Right cardiac atrium (tissue), 5 donors: ENCODE data around the gene THNSL1. TPM values are rescaled to one million over a fixed set of nuclear protein-coding genes. Genes with fewer than 3 reads are reported as not detected.

ENCODE experiments used
- ATAC-seq, 2 donors: fragments of 200-7000 bp; cut with Tn5 transposase; one replicate each; pipeline versions ENCODE4 v1.8.0 to v1.9.1; 2020; ENCODE audit warnings: moderate library complexity in 2 of 2, mild to moderate bottlenecking in 1 of 2
- DNase-seq, 3 donors: peaks; one replicate each; pipeline ENCODE4 v3.0.0-alpha.2; 2020
- H3K27ac ChIP-seq: one replicate; pipeline ENCODE4 v1.5.1; 2013; ENCODE audit warnings: mild to moderate bottlenecking, low read length, control low read depth, moderate library complexity
- H3K27me3 ChIP-seq: one replicate; pipeline ENCODE4 v1.6.1; 2013; ENCODE audit not compliant: control insufficient read depth, insufficient read depth
- H3K4me1 ChIP-seq: one replicate; pipeline ENCODE4 v1.6.1; 2013; ENCODE audit warnings: low read length; ENCODE audit not compliant: control insufficient read depth, insufficient read depth
- H3K4me3 ChIP-seq: one replicate; pipeline ENCODE4 v1.5.1; 2013; ENCODE audit warnings: low read length, control low read depth
- H3K9me3 ChIP-seq: one replicate; pipeline ENCODE4 v1.6.1; 2013; ENCODE audit warnings: low read length; ENCODE audit not compliant: control insufficient read depth
- WGBS: extraction: QIAGEN DNeasy Blood & Tissue Kit; methylation state at CpG from one replicate; pipeline ENCODE4 v1.1.7; 2013; 5-methylcytosine and 5-hydroxymethylcytosine counted together
- intact Hi-C, 4 donors: fragments of 100-400 bp; cut with DNase I; formaldehyde crosslinking; loops; one replicate each; pipeline versions ENCODE4 v1.11.0 to v1.14.0; 2022 to 2023
- polyA plus RNA-seq: library from polyadenylated mRNA; stranded (reverse); fragments of 200-250 nt; gene quantifications from one replicate; pipeline ENCODE4 v1.2.3, GENCODE V29; 2013
- total RNA-seq, 4 donors: library from RNA; stranded (reverse); fragmentation: NEBNext Ultra II Directional; extraction: Animal tissue kit (Norgen Biotek cat#: 25700); gene quantifications; one replicate each; pipeline ENCODE4 v1.2.1, GENCODE V29; 2021
- donor health status: healthy with polysubstance abuse.
- donor health status: DM: no; HTN: yes; CAD: no.
- donor health status: DM: no; HTN: no; CAD: no.
- donor health status: DM: no; HTN: yes; CAD: no; lungs with severe emphysema.
- donor health status: DM: yes; HTN: yes; CAD: no.

The THNSL1 gene
- total and polyA plus RNA-seq, 5 donors = 1.9 to 4.6 (median 3.3) TPM

DNA sequence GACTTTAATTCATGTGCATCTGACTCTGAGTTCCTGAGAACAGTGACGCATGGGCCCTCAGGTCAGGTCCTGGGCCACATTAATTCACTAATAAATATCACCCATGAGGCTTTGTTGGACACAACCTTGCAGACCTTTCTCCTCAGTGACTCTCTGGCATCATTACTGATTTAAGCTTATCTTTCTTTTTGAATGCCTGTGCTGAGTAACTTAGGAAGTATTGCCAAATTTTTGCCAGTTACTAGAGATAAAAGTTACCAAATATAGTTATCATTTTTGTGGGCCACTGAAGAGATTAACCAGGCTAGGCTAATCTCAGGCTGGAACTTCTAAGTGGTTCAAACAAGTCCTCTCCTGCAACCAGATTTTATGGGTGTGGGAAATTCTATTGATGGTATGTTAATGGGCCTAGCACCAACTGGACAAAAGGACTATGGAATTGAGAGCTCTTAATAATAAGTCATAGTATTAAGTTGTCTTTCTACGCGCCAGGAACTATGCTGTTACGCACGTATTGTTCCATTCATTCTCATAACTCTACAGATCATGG, 35.2 kb upstream of the THNSL1 start:
- Histone ChIP-seq H3K27ac (no peak overlapping the region), H3K4me1 (no peaks in the 10 kb centered on the region), H3K9me3 (no peaks in the 10 kb centered on the region), H3K27me3 (no peaks in the 10 kb centered on the region), H3K4me3 (no peak overlapping the region)
- intact Hi-C loops = loop anchor here in 2 of 4 donors (10.0 kb wide), 1 partner anchor 336 kb away; no protein-coding TSS in a partner anchor
- 75% methylated on average over 5 of the region's 5 CpGs for WGBS
- DNase-seq (no peak), ATAC-seq (peak; percentile 32 to 54)

DNA sequence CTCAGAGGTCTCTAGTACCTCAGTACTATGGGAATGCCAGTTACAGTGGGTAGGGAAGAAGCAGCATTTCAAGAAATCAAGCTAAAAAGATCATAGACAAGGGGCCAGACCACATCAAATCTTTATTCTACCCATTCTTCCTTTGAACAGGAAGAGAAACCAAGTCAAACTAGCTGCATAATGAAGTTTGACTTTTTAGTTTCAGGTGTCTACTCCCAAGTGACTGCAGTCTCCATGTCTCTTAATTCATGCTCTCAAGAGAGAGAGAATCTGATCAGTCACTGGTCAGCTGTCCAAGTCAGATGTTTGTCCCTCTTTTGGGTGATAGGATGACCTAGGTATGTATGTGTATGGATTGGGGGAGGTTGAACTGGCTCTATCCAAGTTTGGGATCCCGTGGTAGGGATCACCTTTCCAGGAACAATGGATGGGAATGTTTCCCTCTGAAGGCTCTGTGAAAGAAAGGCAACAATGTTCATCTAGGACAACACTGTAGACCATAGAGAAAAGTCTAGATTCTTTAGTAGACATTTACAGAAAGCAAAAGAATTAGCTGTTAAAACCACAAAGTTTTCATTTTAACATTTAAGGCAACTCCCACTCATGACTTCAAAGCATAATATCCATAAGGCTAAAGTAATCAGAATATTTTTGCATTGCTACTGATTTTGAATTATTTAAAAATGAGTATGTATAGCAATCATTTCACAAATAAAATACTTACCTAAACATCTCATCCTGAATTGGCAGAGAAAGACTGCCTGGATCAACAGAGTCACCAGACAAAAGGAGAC, 33.9 kb upstream of the THNSL1 start:
- Histone ChIP-seq H3K27me3 (no peaks in the 10 kb centered on the region), H3K9me3 (no peaks in the 10 kb centered on the region), H3K27ac (no peak overlapping the region), H3K4me3 (no peak overlapping the region), H3K4me1 (no peaks in the 10 kb centered on the region)
- intact Hi-C loops = loop anchor here in 2 of 4 donors (10.0 kb wide), 1 partner anchor 338 kb away; no protein-coding TSS in a partner anchor
- WGBS = 92% methylated on average over 1 of the region's 1 CpG
- ATAC-seq (no peak), DNase-seq (no peak)

DNA sequence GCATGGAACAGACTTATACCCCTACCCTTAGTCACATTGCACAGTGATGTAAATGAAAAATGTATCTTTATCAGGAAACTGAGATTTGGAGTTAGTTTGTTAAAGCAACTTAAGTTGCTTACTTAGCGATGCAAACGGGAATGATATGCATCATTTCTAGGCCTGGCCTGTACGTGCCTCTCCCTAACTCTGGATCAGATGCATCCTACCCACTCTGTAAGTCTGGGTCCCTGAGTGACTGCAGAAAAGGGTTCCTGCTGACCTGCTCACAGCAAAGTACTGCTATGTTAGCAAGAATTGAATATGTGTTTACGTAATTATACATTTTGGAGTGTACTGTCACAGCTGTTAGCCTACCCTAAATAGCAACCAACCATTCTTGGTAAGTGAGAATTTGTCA, 33.3 kb upstream of the THNSL1 start:
- DNase-seq = no peak
- ATAC-seq = no peak
- Histone ChIP-seq H3K27me3 (no peaks in the 10 kb centered on the region), H3K27ac (no peak overlapping the region), H3K4me1 (no peaks in the 10 kb centered on the region), H3K9me3 (no peaks in the 10 kb centered on the region), H3K4me3 (no peak overlapping the region)
- WGBS = 97% methylated on average over 4 of the region's 4 CpGs
- intact Hi-C loops = loop anchor here in 2 of 4 donors (10.0 kb wide), 1 partner anchor 338 kb away; no protein-coding TSS in a partner anchor

- intact Hi-C loops = loop anchor here in 2 of 4 donors (10.0 kb wide), 1 partner anchor 339 kb away; no protein-coding TSS in a partner anchor
- Histone ChIP-seq H3K4me1 (no peaks in the 10 kb centered on the region), H3K4me3 (no peak overlapping the region), H3K9me3 (no peaks in the 10 kb centered on the region), H3K27ac (no peak overlapping the region), H3K27me3 (no peaks in the 10 kb centered on the region)
- ATAC-seq (no peak), DNase-seq (no peak)
- WGBS = 58% methylated on average over 3 of the region's 3 CpGs
Measured at GRCh38 chr10:24983946-24984345, 32.5 kb upstream of the THNSL1 start.

- WGBS = 40% methylated on average over 3 of the region's 3 CpGs
- intact Hi-C loops = loop anchor here in 3 of 4 donors (5.0 to 10.0 kb wide), 2 partner anchors 340 to 343 kb away; no protein-coding TSS in a partner anchor
- no peak overlapping the region for H3K27ac ChIP-seq
- ATAC-seq = no peak
- no peaks in the 10 kb centered on the region for H3K27me3 ChIP-seq
- no peaks in the 10 kb centered on the region for H3K9me3 ChIP-seq
- no peak overlapping the region for H3K4me3 ChIP-seq
- no peaks in the 10 kb centered on the region for H3K4me1 ChIP-seq
- DNase-seq = no peak
Measured at GRCh38 chr10:24984906-24985305, 31.5 kb upstream of the THNSL1 start.

DNA sequence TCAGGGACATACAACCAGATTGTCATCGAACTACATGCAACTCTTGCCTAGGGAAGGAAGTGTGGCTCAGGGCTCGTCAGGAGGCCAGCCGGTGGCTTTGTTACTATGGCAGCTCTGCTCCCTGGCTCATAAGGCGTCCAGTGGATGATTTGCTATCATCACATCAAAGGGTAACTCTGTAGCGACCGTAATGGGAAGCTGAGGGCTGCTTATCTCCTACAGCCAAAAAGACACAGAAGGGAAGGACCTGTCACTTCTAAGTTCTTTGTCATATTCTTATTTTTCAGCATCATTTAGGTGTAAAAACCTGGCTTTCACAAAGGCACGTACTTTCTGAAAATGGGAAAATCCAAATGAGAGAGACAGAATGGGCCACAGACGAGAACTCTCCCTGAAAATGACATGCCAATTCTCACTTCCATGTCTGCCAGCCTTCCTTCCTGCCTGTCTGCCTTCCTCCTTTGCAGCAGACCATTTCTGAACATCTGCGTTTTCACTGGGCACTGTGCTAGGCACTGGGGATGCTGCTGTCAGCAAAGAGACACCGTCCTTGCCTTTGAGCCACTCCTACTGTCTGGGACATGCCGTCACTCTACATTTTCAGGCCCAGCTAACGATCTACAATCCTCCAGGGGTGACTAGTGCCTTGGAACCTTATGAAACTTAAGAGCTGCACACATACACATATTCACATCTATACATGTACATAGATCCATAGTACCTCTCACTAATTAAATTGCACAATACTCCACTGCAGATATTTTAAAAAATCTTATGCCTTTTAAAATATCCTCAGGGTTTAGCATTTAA, 27.4 kb upstream of the THNSL1 start:
- intact Hi-C loops = loop anchor here in 3 of 4 donors (5.0 to 10.0 kb wide), 2 partner anchors 344 to 347 kb away; no protein-coding TSS in a partner anchor
- H3K9me3 ChIP-seq = no peaks in the 10 kb centered on the region
- no peaks in the 10 kb centered on the region for H3K27me3 ChIP-seq
- DNase-seq (peak in 1 of 3 donors; percentile 54), ATAC-seq (peak; percentile 51 to 70)
- no peak overlapping the region for H3K27ac ChIP-seq
- 42% methylated on average over 12 of the region's 12 CpGs for WGBS
- H3K4me1 ChIP-seq = no peaks in the 10 kb centered on the region
- H3K4me3 ChIP-seq = no peak overlapping the region

DNA sequence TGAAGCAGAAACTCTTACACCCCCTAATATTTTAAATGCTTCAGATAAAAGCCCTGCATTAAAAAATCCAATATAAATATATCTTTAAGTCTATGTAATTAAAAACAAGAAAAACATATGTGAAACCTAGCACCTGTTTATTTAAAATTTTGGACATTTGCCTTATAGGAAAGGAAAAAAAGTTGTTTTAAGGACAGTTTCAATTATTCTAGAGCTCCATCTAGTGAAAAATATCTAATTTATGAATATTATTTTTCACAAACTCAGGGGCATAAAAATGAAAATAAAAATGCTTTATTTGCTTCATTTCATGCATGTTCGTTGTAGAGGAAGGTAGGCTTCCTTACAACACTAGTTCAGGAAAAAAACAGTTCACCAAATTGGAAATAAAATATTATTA, 26.5 kb upstream of the THNSL1 start:
- no peak overlapping the region for H3K4me3 ChIP-seq
- DNase-seq (no peak), ATAC-seq (no peak)
- intact Hi-C loops = loop anchor here in 3 of 4 donors (5.0 to 10.0 kb wide), 2 partner anchors 345 to 348 kb away; no protein-coding TSS in a partner anchor
- 28% methylated on average over 1 of the region's 1 CpG for WGBS
- no peaks in the 10 kb centered on the region for H3K9me3 ChIP-seq
- H3K27ac ChIP-seq = no peak overlapping the region
- H3K27me3 ChIP-seq = no peaks in the 10 kb centered on the region
- no peaks in the 10 kb centered on the region for H3K4me1 ChIP-seq

- no peaks in the 10 kb centered on the region for H3K4me1 ChIP-seq
- intact Hi-C loops = no loop called here
- ATAC-seq (no peak), DNase-seq (no peak)
- H3K27ac ChIP-seq = no peak overlapping the region
- no peaks in the 10 kb centered on the region for H3K9me3 ChIP-seq
- 89% methylated on average over 13 of the region's 13 CpGs for WGBS
- H3K4me3 ChIP-seq = no peak overlapping the region
- H3K27me3 ChIP-seq = no peaks in the 10 kb centered on the region
Measured at GRCh38 chr10:24991298-24991697, 25.1 kb upstream of the THNSL1 start.

- H3K27ac ChIP-seq = no peak overlapping the region
- H3K4me1 ChIP-seq = no peaks in the 10 kb centered on the region
- no peaks in the 10 kb centered on the region for H3K9me3 ChIP-seq
- 82% methylated on average over 3 of the region's 3 CpGs for whole genome bisulfite sequencing
- H3K4me3 ChIP-seq = no peak overlapping the region
- H3K27me3 ChIP-seq = no peaks in the 10 kb centered on the region
- DNase-seq (no peak), ATAC-seq (no peak)
- intact Hi-C loops = no loop called here
Measured at GRCh38 chr10:24992512-24993133, 23.8 kb upstream of the THNSL1 start.

GRCh38 chr10:24993237-24993958, 23.0 kb upstream of the THNSL1 start:
- Histone ChIP-seq H3K4me3 (no peak overlapping the region), H3K27me3 (no peaks in the 10 kb centered on the region), H3K27ac (no peak overlapping the region), H3K9me3 (no peaks in the 10 kb centered on the region), H3K4me1 (no peaks in the 10 kb centered on the region)
- WGBS = 99% methylated on average over 1 of the region's 1 CpG
- intact Hi-C loops = no loop called here
- ATAC-seq = no peak
- DNase-seq = no peak
